GM04503 (cell line): Measurements from ENCODE around the gene PNMA6A.
"Not testable (repeated sequence)": the region's sequence is repeated elsewhere in the genome, so short reads cannot be mapped to it uniquely, and the experiment has no call there.

Source experiments
- DNase-seq: peaks from one replicate; pipeline ENCODE4 v3.0.0-alpha.2; 2012; ENCODE audit warnings: low read depth

The PNMA6A gene

DNA sequence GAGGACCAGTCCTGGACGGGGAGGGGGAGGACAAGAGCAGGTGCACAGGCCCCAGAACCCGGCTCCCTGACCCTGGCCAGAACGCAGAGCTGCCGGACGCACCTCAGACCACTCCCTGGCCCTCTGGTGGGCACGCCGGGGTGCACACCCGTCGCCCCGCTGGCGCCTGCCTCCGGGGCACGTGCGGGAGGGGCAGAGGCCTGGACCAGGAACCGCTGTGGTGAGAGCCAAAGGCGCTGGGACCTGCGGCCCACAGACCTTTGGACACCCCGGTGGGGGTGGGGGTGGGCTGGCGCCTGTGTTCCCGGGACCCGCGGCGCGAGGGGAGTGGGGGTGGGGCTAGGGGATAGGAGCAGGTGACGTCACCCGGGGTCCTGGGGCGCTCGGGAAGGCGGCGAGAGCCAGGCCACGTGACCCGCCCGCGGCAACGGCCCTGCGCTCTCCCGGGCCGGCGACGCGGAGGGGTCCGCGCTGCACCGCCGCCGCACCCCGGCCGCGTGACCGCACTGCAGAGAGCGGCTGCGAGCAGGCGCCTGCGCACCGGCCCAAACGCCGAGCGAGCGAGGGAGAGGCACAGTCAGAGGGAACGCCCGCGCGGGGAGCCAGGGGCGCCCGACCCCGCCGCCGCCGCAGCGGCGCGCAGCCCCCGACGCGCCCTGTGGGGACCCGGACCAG is at the start of gene PNMA6A:
Gene PNMA6A, plus strand, starts transcription at position 546 of the 675 bp plus-strand sequence. CDS start 609 bp downstream, outside the sequence.
- not testable (repeated sequence) for DNase-seq

DNA sequence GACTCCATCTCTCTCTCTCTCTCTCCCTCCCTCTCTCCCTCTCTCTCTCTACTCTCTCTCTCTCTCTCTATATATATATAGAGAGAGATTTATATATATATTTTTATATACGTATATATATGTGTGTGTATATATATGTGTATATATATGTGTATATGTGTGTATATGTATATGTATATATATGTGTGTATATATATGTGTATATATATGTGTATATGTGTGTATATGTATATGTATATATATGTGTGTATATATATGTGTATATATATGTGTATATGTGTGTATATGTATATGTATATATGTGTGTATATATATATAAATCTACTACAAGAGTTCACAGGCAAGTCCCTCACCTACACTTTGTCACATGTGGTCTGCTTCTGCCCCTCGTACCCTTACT is 45.8 kb upstream of the PNMA6A start:
- not testable (repeated sequence) for DNase-seq

DNA sequence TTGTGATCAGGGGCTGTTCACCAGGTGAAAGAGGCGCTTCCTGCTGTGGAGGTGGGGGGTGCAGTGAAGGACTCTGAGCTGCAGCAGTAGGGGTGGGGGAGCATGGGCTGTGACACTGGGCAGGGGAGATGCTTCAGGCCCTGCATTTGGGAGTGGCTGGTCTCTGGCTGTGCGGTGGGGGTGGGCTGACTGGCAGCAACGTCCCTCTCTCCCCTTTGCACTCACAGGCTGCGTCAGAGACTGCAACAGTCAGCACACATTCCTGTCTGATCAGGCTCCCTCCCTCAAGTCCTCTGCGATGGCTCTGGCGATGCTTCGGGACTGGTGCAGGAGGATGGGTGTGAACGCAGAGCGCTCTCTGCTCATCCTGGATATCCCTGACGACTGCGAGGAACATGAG is 43.8 kb upstream of the PNMA6A start:
- not testable (repeated sequence) for DNase-seq

DNA sequence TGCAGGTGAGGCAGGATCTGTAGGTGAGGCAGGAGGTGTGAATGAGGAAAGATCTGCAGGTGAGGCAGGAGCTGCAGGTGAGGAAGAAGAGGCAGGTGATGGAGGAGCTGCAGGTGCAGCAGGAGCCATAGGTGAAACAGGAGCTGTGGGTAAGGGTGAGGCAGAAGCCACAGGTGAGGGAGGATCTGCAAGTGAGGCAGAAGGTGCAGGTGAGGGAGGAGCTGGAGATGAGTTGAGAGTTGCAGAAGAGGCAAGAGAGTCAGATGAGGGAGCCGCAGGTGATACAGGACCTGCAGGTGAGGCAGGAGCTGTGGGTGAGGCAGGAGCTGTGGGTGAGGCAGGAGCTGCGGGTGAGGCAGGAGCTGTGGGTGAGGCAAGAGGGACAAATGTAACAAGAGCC is 43.1 kb upstream of the PNMA6A start:
- no peak for DNase-seq

DNA sequence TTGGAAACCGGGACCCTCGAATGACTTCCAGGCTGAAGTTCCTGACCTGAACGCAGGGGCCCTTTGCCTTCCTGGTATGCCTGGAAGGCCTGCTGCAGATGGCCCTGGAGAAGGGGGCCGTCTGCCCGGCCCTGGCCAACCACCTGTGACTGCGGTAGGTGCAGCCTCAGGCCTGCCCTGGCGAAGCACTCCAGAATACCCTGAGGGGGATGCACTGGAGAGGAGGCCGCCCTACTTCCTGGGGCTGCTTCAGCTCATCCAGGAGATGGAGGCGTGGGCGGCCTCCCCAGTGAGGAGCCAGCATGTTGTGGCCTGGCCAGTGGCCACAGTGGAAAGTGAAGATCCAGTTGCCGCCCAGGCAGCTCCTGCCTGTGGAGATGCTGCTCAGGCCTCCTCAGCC is 42.4 kb upstream of the PNMA6A start:
- no peak for DNase-seq

DNA sequence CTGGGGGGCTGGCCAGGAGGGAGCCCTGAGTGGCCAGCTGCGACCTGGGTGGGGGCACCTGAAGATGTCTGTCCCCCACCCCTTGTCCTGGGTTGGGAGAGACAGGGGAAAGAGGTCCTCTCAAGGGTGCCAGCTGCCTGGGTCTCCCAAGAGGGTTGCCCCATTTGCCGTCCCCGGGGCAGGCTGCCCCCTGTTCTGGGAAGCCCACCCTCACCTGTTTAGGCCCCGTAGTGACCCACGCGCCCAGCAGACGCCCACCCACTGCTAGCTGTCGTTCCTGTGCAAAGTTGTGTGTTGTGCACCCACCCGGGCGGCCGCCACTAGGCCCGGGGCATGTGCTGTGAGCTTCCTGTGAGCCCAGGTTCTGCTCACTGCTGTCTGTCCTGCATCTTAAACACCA is 41.5 kb upstream of the PNMA6A start:
- DNase-seq: no peak

DNA sequence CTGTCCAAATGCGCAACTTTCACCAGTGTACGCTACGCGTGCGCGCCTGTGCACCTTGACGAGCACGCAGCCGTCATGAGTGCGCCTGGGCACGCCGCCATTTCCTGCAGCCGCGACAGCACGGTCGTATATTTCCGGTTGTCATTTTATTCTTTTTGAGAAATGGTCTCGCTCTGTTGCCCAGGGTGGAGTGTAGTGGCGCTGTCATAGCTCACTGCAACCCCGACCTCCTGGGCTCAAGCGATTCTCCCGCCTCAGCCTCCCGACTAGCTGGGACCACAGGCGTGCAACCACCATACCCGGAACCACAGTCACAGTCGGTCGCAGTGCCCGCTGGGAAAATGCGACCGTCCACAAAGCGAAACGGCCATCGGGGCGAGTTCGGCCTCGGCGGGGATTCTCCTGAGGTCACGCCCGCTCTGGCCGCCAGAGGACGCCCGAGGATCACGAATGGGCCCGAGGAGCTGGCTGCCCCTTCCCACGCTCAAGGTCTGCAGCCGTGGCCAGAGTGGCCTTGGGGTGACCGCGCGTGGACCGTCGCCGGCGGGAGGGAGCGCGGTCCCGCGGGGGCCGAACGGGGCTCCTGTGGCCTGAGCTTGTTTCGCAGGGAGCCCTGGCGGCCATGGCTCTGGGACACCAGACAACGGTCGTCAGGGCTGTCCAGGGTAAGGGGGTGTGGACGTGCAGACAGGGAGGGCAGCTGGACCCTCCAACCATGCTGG is 39.7 kb upstream of the PNMA6A start:
- no peak for DNase-seq

DNA sequence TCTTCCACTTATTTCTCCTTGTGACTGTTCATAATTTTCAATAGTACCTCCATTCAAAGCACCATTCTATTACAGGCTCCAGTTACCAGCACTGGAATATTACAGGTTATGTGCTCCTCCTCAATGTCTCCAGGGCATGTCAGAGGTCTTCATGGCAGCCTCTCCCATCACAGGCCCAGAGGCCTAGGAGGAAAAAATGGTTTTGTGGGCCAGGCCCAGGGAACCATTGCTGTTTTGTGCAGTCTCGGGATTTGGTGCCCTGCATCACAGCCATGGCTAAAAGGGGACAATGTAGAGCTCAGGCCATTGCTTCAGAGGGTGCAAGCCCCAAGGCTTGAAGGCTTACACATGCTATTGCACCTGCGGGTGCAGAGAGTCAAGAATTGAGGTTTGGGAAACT is 23.2 kb upstream of the PNMA6A start:
- no peak for DNase-seq

DNA sequence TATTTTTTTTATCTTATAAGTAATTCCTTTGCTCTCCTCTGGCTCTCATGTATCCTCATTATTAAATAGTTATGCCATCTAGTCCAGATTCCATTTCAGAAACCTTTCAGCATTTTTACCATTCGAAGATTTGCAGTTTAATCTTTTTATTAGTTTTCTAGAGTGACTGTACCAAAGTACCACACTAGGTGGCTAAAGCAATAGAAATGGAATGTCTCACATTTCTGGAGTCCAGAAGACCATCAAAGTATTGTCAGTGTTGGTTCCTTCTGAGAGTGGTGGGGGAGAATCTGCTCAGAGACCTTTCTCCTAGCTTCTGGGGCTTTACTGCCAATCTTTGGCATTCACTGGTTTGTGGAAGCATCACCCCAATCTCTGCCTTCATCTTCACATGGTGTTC is 19.7 kb upstream of the PNMA6A start:
- DNase-seq: no peak

DNA sequence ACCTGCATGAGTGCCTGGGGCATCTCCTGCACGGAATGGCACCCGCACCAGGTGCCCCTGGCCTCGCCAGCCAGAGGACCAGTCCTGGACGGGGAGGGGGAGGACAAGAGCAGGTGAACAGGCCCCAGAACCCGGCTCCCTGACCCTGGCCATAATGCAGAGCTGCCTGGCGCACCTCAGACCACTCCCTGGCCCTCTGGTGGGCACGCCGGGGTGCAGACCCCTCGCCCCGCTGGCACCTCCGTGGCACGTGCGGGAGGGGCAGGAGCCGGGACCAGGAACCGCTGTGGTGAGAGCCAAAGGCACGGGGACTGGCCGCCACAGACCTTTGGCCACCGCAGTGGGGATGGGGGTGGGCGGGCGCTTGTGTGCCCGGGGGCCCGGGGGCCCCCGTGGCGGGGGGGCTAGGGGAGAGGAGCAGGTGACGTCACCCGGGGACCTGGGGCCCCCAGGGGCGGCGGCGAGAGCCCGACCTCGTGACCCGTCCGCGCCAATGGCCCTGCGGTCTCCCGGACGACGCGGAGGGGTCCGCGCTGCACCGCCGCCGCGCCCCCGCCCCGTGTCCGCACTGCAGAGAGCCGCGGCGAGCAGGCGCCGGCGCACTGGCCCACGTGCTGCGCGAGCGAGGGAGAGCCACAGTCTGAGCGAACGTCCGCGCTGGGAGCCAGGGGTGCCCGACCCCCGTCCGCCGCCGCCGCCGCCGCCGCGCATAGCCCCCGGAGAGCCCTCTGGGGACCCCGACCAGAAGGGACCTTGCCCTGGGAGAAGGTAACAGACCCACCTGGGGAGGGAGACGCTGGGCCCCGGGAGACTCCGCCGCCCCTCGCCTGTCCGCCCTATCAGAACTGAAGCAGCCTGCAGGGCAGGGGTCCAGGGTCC is 16.1 kb upstream of the PNMA6A start, which contains the start of gene PNMA3:
Gene PNMA3, plus strand, starts transcription at position 600 of the 879 bp plus-strand sequence. CDS start 586 bp downstream, outside the sequence.
- DNase-seq: no peak

DNA sequence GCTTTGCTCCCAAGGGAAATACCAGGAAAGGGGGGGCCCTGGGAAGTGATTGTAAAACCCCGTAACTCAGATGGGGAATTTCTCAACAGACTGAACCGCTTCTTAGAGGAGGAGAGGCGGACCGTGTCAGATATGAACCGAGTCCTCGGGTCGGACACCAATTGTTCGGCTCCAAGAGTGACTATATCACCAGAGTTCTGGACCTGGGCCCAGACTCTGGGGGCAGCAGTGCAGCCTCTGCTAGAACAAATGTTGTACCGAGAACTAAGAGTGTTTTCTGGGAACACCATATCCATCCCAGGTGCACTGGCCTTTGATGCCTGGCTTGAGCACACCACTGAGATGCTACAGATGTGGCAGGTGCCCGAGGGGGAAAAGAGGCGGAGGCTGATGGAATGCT is 15.0 kb upstream of the PNMA6A start:
- no peak for DNase-seq

DNA sequence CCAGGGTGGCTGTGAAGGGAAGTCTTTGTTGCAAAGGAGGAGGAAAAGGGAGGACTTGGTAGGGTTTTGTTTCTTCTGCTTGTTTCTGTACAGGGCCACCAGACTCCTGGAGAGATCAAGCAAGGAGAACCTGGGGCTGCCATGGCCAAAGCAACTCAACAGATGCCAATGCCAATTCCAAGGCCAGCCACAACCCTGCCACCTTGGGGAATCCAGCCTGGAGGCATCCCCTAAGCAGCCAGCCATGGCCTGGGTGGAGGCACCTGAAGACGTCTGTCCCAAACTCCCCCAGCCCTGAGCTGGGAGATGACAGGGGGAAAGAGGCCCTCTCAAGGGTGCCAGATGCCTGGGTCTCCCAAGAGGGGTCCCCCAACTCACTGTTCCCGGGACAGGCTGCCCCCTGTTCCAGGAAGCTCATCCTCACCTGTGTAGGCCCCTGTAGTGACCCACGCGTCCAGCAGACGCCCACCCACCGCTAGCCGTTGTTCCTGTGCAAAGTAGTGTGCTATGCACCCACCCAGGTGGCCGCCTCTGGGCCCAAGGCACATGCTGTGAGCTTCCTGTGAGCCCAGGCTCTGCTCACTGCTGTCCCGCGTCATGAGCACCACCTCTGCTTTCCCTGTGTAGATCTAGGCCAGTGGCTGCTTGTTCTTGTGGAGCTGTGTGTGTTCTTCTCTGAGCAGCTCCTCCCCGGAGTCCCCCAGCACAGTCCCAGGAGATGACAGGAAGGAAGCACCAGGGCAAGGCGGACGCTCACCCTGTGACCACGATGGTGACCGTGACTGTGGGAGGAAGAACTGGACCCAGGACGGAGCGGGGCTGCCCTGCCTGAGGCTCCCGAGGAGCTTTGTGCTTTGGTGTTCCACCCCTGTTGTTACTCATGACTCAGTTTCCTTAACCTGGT is 12.8 kb upstream of the PNMA6A start:
- DNase-seq: no peak

DNA sequence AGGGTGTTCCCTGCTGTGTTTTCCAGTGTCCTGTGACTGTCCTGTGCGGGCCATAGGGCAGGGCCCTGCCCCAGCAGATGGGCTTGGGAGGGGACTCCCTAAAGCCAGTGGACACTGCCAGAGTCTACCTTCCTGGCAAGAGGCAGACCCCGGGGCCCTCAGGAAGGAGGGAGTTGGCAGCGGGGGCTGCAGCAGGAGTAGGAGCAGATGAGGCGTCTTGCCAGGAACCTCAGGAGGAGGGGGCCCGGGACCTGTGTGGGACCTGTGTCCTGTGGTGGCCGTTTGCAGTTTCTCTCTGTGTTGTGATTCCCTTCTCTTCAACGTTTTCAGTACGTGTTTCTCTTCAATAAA is 12.2 kb upstream of the PNMA6A start:
- DNase-seq: no peak

DNA sequence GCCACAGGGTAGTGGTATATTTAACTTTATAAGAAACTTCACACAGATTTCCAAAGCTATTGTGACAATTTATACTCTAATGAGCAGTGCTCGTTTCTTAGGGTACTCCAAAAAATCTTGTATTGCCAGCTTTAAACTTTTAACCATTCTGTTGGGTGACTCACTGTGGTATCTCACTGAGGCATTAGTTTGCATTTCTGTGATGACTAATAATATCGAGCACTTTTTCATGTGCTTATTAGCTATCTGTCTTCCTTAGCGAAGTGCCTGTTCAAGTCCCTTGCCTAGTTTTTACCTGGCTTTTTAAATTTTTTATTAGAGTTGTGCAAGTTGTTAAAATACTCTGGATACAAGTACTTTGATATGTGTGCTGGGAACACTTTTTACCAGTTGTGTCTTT is 10.5 kb upstream of the PNMA6A start:
- no peak for DNase-seq

DNA sequence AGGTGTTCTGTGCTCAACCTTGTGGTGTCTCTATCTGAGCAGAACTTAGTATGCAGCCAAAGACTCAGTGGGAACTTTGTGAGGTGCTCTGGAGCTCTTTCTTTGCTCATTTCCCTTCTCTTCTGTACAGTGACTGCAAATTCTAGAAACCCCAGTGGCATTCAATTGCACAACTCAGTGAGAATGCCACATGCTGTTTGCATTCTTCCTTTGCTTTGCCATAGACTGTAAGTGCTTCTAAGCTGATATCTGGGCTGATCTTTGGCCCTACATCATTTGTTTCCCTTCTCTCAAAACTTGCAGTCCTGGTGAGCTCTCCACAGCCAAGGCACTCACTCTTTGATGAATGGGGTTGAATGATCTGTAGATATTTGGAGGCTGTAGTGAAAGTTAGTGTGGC is 8.9 kb upstream of the PNMA6A start:
- peak; percentile 23 for DNase-seq

DNA sequence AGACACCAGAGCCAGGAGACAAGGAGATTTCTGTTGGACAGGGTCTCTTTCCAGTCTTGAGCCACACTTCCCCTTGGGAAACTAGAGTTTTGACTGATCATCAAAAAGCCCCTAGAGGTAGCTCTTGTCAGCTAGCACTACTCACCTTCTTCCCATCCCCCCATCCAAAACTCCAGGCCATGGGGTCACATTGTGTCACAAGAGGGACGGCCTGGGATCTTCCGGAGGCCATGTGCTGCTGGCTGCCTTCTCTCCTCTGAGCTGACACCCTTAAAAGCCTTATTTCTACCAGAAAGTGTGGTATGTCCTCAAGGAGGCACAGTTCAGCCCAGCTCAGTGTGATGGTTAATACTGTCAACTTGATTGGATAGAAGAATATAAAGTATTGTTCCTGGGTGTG is 8.2 kb upstream of the PNMA6A start:
- DNase-seq: no peak

DNA sequence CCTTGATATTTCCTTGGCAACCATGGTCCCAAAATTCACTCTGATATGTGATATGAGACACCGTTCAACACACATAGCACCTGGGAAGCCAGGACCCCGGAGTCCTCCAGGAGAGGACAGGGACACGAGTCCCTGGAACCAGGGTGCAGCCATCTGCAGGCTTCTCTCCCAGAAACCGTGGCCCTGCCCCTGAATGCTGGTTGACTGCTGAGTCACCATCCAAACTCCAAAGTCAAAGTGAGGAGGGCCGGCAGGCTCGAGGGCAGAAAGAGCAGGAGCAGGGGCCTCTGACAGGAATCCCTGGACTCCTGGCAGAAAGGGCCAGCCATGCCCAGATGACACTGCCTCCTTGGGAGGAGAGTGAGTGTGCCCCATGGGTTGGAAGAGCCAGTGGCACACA is 6.9 kb upstream of the PNMA6A start:
- no peak for DNase-seq

DNA sequence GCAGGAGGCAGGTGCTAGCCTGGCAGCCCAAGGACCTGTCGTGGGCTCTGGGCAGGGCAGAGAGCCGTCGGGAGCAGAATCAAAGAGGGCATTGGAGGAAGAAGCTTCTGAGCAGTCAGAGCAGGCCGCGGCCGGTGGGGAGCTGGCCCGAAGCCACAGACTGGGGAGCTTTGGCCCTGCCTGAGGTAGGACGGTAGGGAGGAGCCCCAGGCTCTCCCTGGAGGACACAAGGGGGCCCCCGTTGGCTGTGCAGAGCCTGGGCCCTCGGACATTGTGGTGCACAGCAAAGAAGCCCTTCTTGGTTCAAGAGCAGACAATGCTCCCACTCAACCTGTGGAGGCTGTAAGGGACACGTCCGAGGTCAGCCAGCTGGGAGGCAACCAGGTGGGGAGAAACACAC is 5.9 kb upstream of the PNMA6A start:
- not testable (repeated sequence) for DNase-seq

DNA sequence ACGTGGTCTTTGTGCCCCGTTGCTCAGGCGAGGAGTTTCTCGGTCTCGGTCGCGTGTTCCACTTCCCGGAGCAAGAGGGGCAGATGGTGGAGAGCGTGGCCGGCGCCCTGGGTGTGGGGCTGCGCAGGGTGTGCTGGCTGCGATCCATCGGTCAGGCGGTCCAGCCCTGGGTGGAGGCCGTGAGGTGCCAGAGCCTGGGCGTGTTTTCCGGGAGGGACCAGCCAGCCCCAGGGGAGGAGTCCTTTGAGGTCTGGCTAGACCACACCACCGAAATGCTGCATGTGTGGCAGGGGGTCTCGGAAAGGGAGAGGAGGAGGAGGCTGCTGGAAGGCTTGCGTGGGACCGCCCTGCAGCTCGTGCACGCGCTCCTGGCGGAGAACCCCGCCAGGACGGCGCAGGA is 1.1 kb downstream of the PNMA6A start:
- not testable (repeated sequence) for DNase-seq

DNA sequence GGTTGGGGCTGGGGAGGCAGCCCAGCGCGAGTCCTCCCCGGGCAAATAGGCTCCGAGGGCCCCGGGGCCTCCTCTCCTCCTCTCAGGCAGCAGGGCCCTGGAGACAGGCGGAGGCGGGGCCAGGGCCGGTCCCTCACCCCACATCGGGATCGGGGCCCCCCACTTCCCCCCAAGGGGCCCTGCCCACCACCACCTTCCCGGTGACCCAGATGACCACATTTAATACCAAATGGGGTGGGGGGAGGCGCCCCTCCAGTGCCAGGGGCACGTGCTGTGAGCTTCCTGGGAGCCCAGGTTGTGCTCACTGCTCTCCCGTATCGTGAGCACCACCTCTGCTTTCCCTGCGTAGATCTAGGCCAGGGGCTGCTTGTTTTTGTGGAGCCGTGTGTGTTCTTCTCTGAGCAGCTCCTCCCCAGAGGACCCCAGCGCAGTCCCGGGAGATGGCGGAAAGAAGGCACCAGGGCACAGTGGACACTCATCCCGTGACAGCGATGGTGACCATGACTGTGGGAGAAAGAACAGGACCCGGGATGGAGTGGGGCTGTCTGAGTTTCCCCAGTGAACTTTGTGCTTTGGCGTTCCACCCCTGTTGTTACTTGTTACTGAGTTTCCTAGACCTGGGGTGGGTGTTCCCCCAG is 2.1 kb downstream of the PNMA6A start:
- no peak for DNase-seq

DNA sequence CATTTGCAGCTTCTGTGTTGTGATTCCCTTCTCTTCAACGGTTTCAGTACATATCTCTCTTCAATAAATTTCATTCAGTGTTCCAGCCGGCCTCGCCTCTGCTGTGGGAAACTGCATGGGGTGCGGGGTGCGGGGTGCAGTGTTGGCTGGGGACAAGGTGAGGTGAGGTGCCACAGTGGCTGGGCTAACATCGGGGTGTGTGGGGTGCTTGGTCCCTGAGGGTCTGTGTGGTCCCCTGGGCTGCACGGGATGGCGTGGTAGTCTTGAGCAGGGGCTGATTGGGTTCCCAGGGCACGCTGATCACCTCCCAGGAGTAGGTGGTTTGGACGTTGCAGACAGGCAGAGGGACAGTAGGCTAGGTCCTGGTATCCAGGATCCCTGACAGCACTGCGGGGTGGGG is 2.7 kb downstream of the PNMA6A start:
- no peak for DNase-seq
